Stimulated activated CD4-positive, alpha-beta T cell treated with anti-CD3 and anti-CD28 coated beads, Interleukin-2, amount 100 ng/mL, for 4 hours (primary cell): Measurements from ENCODE around the gene CPSF4.
"Not testable (repeated sequence)": the region's sequence is repeated elsewhere in the genome, so short reads cannot be mapped to it uniquely, and the experiment has no call there.

Experiments
- DNase-seq: peaks from one replicate; pipeline ENCODE4 v3.0.0-alpha.2; 2020; ENCODE audit warnings: low read depth

CPSF4 gene

DNA sequence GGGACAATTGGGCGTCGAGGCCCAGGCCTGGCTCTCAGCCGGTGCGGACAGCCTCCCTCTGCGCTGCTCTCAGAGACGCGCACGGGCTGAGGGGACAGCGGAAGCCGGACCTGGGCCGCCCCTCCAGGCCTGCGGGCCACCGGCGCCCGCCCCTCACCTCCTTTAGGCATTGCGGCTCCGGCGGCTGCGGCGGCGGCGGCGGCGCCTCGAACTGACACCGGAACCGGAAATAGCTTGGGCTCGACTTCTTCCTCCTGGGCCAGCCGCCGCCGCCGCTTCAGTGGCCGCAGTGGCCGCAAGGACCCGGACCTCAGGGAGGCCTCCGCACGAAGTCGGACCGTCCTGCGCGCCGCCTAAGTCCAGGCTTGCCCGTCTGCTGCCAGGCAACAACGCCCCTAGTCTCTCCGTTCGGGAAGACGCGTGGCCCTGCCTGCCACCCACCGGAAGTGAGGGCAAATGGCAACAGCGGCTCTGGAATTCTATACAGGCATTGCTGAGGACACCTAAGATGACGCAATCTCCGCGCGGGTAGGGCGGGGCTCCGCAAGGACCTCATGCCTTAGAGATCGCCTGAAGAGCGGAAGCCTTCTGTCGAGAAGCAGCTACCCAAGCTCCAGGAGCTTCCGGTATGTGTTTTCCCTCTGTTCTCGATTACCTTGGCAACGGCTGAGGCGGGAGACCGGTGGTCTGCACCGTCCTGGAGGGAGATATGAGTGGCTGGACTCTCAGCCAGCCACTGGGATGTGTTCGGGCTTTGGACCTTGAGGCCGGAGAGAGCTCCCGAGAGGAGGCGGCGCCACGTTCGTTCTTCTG lies 30.2 kb upstream of the CPSF4 start, which contains the start of the genes BUD31 and PDAP1:
TSS of gene BUD31 (plus strand) at position 591 of the 813 bp plus-strand sequence. CDS start 2,124 bp downstream, outside the sequence.
TSS of gene PDAP1 (minus strand) at position 219 of the 813 bp plus-strand sequence. CDS start at position 170, 49 bp downstream.
- peak; percentile 89 for DNase-seq

DNA sequence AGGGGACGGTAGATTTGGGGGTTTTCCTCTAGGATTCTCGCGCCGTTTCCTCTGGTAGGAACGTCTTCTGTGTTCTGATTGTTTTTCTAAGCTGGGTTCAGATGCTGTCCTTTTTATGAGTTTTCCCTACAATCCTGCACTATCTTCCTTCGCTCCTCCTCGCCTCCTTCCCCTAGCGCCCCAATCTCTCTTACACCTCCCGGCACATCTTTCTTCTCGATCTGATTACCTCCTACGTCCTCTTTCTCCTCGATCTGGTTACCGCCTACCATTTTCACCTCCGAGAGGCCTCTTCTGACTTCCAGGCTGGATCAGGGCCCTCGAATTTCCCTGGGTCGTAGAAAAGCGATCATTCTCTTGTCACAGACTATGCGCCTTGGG lies 29.6 kb upstream of the CPSF4 start:
- DNase-seq: no peak

DNA sequence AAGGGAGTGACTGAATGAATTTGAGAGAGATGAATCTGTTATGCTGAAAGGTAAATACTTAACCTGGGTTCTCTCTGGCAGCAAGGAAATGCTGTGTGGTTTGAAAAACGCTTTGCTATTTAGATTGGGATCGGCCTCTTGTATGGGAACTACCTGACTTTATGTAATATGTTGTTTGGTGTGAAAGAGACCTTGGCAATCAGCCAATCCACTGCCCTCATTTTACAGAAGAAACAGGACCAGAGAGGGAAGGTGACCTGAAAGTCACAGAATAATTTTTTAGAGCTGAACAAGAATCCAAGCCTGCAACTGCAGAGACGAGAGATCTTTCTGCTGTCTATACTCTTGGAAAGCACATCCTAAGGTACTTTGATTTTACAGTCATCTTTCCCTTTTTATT lies 28.9 kb upstream of the CPSF4 start:
- no peak for DNase-seq

DNA sequence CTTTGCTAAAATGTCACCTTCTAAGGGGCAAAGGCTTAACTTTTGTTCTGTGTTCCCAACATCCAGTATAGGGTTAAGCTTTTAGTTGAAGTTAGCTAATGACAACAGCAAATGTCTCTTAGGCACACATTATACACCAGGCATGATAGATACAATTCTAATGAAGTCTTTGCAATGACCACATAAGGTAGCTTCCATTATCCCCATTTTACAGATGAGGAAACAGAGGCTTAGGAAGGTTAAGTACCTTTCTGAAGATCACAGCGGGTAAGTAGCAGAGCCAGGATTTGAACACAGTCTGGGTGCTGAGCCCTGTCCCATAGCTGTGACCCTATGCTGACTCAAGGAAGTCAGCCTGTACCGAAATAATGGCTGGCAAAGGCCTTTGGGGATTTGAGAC lies 28.1 kb upstream of the CPSF4 start:
- DNase-seq: no peak

DNA sequence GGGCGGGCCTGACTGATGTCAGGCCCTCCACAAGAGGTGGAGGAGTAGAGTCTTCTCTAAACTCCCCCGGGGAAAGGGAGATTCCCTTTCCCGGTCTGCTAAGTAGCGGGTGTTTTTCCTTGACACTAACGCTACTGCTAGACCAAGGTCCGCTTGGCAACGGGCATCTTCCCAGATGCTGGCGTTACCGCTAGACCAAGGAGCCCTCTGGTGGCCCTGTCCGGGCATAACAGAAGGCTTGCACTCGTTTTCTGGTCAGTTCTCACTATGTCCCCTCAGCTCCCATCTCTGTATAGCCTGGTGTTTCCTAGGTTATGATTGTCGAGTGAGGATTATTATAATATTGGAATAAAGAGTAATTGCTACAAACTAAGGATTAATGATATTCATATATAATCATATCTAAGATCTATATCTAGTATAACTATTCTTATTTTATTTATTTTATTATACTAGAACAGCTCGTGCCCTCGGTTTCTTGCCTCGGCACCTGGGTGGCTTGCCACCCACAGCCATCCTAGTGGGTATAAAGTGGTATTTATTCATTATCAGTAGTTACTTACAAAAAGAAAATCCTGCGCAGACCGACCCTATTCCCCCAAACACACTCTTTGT lies 23.1 kb upstream of the CPSF4 start:
- DNase-seq: not testable (repeated sequence)

DNA sequence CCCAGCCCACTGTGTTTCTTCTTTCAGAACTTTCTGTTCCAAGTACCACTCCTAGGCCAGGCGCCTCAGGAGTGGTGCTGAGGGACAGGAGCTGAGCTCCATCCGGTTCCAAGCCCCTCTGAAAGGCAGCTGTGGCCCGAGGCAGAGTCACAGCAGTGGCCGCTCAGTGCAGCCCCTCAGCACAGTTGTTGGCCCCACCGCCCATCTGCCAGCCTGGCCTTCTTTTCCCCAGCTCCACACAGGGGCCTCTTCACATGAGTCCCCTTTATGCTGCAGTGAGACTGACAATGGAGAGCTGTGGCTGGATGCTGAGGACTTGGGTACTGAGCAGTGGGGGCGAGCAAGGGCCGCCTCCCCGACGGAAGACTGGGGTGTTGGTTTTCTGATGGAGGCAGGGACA lies 20.5 kb upstream of the CPSF4 start:
- DNase-seq: no peak

DNA sequence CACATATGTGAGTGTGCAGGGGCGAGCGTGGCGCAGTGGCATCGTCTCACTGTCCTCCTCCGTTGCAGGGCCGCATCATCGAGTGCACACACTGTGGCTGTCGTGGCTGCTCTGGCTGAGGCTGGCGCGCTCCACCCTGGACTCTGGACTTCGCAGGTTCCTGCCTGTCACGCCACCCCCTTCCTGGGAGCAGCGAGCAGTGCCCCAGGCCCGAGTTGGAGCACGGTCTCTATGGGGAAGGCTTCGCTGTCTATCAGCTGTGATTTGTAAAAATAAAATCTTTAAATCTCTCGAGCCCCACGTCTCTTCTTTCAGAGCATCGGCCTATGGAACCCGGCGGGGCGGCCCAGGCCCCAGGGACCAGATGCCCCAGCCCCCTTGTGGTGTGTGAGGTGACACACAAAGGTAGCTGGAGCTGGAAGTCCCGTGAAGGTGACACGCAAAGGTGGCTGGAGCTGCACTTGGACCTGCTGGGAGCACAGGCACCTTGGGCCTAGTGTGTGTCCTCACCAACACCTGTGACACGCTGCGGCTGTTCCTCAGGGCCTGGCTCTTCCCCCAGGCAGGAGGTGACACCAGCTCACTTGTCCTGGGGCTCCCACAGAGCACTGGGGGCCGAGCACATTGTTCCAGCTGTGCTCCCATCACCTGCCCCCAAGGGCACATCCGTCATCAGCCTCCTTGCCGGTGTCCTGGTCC lies 19.3 kb upstream of the CPSF4 start:
- DNase-seq: no peak

DNA sequence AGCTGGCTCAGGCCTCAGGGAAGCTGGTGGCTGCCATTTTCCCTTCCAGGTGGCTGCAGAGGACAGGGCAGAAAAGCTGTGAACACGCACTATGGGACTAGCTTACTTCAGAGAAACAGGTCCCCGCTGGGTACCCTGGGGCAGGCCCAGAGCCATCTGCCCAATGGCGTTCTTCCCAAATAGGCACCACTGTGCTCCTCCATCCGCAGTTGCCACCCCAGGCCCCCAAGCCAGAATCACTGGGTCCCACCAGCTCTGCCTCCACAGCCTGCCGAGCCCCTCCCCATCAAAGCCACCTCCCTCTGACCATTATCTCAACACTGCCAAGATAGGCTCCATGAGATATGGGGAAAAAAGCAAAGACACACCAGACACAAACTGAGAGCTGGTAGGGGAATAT lies 18.5 kb upstream of the CPSF4 start:
- DNase-seq: no peak

DNA sequence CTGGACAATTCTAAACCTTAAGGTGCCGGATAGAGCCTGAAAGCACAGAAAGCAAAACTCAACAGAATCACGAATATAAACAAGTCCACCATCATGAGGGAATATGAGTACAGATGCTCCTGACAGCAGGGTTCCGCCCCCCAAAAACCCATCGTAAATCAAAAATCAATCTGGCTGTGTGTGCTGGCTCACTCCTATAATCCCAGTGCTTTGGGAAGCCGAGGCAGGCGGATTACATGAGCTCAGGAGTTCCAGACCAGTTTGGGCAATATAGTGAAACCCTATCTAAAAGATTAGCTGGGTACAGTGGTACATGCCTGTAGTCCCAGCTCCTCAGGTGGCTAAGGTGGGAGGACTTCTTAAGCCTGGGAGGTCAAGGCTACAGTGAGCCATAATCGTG lies 17.8 kb upstream of the CPSF4 start:
- no peak for DNase-seq

DNA sequence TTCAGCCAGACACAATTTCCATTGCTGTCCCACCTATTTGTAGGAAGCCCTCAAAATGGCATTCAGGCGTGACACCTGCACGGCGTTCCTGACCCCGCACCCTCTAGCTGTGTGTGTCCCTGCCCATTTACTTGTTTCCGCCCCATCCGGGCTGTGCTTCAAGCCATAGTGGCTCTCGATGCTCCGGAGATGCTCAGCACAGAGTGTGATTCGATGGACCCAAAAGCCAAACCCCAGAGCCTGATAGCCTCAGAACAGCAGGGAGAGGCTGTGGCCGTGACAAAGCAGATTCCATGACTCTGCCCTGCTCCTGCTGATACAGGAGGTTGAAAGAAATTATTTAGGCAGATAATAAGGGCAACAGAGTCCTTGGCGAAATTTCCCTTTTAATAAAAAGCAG lies 16.6 kb upstream of the CPSF4 start:
- DNase-seq: no peak

DNA sequence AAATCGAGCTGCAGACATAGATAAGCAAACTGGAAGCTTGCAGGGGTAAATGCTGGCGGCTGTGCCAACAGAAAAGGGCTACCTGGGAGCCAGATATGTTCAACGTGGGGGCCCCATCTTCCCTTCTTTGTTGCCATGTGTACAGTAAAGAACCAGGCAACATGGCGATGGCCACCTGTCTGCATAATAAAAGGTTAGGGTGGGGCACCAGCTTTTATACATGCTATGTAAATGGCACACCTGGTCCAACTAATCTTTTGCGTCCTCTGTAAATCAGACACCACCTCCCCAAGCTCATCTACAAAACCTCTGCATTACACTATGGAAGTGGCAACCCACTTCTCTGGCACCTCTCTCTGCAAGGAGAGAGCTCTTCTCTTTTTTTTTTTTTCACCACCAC lies 16.1 kb upstream of the CPSF4 start:
- no peak for DNase-seq

DNA sequence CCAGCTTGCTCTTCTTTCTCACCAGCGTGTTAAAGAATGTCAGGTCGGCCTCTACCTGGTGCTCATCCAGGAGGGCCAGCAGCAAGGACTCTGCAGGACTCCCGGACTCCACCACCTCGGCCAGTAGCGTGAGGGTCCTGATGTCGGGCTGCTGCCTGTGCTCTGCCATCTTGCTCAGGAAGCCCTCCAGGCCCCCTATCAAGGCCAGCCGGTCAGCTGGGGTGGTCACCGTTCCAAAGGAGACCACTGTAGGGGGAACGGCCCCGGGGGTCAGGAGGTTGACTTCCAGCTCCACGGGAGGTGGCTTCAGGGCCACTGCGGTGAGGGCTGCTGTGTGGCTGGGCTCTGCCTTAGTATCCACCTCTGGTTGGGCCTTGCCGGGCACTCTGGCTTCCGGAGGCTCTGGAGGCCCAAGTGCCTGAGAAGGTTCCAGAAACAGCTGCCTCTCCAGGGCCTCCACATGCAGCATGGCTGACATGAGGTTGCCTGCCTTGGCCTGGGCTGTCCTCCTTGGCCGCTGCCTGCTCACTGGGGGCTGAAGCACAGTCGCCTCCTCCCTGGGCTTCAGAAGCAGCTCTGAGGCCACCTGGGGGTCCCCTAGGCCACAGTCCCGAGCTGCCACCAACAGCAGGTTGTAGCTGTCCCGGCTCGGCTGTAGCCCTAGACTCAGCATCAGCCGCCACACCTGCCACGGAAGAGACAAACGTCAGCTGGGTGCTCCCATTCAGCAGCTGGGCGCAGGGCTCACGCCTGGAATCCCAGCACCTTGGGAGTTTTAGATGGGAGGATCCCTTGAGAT lies 13.6 kb upstream of the CPSF4 start:
- no peak for DNase-seq

DNA sequence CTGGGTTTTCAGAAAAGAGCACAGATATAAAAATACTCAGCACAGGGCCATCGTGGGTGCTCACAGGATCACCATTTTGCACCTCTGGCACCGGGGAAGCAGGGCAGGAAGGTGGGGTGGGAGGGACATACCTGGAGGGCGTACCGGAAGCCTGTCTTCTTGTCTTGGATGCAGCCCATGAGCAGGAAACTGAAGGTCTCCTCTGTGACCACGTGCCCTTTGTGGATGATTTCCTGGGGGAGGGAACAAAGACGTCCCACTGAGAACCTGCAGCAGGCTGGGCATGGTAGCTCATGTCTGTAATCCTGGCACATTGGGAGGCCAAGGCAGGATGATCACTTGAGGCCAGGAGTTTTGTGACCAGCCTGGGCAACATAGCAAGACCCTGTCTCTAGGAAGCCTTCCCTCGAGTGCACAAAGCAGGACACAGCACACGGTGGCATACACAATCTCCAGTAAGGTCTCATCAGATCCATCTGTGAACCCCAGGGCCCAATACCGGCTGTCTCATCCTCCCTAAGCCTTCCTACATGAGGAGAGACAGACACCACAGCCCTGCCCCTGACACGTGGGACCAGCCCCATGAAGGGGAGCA lies 9.7 kb upstream of the CPSF4 start:
- no peak for DNase-seq

DNA sequence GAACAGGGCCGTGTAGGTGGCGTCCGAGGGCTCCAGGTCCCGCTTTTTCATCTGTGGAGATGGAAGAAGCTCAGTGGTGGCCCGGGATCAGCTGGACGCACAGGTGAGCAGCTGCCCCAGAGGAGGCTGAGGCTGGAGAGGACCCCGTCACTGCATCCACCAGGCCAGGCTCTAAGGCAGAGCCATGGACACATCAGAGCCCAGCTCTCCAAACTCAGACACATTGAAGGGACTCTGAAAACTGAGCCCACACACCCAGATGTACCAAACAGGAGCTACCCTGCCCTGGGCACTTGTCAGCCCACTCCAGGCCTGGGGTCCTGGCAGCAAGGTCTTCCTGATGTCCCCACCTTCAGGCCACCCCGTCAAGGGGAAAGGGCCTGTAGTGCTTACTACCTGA lies 9.0 kb upstream of the CPSF4 start:
- no peak for DNase-seq

DNA sequence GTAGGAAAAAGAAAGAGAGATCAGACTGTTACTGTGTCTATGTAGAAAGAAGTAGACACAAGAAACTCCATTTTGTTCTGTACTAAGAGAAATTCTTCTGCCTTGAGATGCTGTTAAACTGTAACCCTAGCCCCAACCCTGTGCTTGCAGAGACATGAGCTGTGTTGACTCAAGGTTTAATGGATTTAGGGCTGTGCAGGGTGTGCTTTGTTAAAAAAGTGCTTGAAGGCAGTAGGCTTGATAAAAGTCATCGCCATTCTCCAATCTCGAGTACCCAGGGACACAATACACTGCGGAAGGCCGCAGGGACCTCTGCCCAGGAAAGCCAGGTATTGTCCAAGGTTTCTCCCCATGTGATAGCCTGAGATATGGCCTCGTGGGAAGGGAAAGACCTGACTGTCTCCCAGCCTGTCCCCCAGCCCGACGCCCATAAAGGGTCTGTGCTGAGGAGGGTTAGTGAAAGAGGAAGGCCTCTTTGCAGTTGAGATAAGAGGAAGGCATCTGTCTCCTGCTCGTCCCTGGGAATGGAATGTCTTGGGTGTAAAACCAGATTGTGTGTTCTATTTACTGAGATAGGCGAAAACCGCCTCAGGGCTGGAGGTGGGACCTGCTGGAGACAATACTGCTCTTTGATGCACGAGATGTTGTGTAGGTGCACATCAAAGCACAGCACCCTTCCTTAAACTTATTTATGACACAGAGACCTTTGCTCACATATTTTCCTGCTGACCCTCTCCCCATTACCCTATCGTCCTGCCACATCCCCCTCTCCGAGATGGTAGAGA lies 6.8 kb upstream of the CPSF4 start:
- not testable (repeated sequence) for DNase-seq

DNA sequence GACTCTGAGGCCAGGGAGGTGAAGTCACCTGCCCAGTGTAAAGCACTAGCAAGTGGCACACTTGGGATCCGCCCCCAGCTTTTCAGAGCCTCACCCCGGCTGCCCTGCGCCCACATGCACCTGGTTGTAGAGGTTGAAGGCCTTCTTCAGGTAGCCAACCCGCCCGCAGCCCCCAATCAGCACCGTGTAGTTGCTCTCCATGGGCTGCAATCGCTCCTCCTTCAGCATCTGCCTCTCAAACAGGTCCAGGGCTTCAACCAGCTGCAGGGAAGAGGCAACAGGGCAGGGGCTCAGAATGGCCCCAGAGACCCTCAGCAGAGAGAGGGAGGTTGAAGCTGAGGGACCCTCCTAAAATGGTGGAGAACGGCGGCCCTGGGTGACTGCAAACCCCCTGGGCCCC lies 5.6 kb upstream of the CPSF4 start:
- DNase-seq: no peak

DNA sequence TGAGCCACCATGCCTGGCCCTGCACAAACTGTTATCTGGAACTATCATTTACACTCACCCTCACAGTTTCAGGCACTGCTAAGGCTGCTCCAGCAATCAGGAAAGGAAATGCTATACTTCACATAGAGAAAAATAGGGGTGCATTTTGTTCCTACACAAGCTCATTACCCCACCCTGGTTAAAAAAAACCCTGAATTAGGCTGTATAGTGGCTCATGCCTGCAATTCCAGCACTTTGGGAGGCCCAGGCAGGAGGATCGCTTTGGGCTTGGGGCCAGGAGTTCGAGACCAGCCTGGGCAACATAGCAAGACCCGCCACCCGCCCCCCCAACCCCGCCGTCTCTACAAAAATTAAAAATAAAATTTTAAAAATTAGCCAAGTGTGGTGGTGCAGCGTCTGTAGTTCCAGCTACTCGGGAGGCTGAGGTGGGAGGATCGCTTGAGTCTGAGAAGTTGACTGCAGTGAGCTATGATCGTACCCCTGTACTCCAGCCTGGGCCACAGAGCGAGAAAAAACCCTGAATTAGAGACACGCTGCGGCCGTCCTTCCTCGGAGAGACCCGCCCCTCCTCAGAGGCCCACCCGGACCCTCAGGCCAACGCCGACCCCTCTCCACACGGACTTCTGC lies 684 bp upstream of the CPSF4 start:
- no peak for DNase-seq

DNA sequence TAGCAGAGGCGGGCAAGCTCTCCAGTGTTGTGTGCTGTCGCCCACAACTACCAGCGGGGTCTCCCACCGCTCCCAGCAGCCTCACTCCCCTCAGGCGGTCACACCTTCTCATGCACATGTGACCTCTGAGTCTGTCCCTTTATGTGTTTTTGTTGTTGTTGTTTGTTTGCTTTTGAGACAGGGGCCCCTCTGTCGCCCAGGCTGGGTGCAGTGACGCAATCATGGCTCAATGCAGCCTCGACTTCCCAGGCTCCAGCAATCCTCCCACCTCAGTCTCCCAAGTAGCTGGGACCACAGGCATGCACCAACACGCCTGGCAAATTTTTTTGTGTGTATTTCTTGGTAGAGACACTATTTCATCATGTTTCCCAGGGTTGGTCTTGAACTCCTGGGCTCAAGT lies 1.5 kb downstream of the CPSF4 start:
- no peak for DNase-seq

DNA sequence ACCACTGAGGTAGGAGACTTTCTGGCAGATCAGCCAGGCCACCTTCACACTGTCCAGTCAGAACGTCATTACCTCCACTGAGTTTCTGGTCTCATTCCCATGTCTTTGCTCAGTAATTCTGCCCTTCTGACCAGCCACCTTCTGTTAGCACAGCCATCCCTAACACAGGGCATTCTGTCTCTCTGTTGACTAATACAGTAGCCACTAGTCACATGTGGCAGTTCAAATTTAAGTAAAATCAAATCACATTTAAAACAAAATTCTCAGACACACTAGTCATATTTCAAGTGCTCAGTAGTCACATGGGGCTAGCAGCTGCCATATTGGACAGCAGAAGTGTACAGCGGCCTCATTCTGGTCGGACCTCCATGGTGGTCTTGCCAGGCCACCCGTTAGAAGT lies 7.4 kb downstream of the CPSF4 start:
- no peak for DNase-seq

DNA sequence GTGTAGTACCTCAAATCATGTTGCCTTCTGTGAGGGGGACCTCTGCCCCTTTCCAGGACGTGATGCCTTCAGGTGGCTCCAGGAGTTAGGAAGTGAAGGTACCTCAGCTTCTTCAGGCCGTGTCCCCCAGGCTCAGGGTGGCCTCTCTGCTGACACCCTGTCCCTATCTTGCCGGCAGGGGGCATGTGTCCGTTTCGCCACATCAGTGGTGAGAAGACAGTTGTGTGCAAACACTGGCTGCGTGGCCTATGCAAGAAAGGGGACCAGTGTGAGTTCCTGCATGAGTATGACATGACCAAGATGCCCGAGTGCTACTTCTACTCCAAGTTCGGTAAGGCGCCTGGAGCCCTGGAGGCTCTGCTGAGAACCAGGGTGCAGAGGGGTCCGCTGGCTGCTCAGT lies 9.2 kb downstream of the CPSF4 start:
- DNase-seq: no peak

DNA sequence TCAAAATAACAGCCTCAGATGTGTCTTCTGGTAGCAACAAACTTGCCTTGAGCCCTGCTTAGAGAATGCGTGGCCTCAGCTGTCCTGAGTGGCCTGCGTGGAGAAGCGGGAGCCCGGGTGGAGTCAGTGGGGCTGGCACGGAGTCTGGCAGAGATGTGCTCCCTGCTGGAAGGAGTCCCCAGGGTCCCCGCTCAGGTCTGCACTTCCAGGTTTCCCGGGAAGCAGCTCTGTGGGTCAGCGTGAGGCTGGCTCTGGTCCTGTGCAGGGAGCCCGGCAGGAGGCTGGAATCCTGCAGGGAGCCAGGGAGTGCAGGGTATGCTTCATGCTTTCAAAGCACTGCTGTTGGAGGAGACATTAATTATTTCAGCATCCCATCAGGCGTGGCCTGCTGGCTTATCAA lies 10.1 kb downstream of the CPSF4 start:
- DNase-seq: no peak
